HG03045 (cell line): ENCODE results near the gene GPR17.

ENCODE experiments used
- ATAC-seq: cut with Tn5 transposase; IDR thresholded peaks from one replicate; pipeline ENCODE4 v1.9.1; 2021; ENCODE audit warnings: mild to moderate bottlenecking, moderate library complexity; ENCODE audit not compliant: unreplicated experiment

Gene GPR17

GRCh38 chr2:127645395-127646291, at the start of gene GPR17:
Gene GPR17, plus strand, starts transcription at chr2:127646153. Its CDS starts 4,583 bp downstream, at chr2:127650736.
- no peak for ATAC-seq

DNA sequence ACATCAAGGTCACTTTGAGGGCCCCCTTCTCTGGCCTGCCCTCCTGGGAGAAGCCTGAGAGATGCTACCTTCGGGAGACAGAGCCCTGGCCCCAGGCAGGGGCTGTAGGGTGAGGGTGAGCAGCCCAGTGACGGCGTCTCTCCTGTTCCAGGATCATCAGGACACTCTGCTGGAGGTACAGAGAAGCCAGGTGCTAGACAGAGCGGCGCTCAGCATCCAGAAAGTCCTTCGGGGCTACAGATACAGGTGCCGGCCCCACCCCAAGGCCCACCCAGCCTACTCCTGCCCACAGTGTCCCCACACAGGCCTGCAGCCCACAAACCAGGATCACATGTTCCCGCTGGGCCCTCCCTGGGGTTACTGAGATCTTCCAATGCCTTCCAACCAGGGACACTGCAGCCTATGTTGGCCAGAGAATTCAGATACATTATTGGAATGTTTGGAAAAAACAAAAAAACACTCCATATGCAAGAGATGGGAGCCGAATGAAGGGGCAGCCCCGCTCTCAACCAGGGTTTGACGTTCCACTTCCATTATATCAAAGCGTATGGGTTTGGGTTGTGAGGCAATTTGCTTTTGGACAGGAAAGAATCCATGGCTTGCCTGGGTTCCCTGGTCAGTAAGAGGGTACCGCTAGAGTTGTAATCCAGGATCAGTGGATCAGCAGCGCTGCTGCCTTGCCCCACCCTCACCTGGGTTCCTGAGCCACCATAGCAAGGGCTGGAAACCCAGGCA, 49.5 kb upstream of the GPR17 start:
- no peak for ATAC-seq

DNA sequence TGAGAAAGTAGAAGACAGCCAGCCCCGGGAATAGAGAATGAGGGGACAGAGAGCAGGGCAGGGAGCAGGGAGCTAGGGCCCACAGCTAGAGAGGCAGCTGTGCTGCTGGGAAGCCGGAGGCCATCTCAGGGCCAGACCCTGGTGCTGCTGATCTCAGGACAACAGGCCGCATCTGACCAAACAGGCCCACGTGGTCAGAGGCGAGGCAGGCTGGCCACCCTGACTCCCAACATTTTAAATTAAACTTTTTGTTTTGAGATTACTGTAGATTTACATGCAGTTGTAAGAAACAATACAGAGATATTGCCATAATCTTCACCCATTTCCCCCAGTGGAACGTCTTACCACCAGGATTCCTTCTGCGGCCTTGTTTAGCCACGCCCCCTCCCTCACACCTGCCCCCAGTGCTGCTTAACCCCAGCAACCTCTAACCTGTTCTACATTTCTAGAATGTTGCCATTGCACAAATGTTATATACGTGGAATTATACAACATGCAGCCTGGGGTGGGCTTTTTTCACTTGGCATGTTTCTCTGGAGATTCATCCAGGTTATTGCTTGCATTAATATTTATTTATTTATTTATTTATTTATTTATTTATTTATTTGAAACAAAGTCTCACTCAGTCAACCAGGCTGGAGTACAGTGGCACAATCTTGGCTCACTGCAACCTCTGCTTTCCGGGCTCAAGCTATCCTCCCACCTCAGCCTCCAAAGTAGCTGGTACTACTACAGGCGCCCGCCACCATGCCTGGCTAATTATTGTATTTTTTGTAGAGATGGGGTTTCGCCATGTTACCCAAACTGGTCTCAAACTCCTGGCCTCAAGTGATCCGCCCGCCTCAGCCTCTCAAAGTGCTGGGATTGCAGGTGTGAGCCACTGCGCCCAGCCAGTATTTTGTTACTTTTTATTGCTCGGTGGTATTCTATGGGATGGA, 48.6 kb upstream of the GPR17 start:
- no peak for ATAC-seq

DNA sequence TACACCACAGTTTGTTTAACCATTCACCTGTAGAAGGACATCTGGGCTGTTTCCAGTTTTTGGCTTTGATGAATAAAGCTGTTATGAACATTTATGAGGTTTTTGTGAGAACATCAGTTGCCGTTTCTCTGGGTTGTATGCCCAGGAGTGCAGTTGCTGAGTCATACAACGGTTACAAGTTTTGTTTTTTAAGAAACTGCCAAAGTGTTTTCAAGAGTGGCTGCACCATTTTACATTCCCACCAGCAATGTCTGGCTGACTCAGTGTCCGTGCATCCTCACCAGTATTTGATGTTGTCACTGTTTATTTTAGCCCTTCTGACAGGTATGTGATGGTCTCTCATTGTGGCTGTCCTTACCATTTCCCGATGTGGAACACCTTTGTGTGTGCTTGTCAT, 48.0 kb upstream of the GPR17 start:
- no peak for ATAC-seq

GRCh38 chr2:127598711-127599110, 47.2 kb upstream of the GPR17 start:
- no peak for ATAC-seq

DNA sequence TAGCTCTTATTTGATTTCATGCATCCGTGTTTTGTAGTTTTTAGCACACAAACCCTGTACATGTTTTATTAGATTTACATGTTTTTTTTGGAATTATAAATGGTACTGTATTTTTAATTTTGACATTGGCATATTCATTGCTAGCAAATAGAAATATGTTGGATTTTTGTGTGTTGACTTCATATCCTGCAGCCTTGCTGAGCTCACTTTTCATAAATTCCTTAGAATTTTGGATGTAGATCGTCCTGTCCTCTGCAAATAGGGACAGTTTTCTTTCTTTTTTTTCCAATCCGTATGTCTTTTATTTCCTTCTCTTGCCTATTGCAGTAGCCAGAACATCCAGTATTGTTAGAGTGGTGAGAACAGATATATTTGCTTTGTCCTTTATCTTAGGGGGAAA, 46.7 kb upstream of the GPR17 start:
- ATAC-seq, result no peak

DNA sequence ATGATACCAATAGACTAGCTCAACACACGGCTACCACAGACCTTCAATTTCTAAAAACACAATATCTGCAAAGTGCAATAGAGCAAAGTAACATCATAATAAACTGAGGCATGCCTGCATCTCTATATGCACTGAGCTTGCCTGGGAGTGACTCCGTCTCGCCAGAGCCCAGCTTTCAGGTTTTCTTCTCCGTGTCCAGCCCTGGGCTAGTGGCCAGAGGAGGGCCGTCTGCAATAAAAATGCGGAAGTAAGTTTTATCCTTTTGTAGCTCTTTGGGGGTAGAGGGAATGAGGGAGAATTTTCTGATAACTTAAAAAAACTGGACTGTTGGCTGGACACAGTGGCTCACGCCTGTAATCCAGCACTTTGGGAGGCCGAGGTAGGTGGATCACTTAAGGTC, 41.0 kb upstream of the GPR17 start:
- ATAC-seq, result no peak

DNA sequence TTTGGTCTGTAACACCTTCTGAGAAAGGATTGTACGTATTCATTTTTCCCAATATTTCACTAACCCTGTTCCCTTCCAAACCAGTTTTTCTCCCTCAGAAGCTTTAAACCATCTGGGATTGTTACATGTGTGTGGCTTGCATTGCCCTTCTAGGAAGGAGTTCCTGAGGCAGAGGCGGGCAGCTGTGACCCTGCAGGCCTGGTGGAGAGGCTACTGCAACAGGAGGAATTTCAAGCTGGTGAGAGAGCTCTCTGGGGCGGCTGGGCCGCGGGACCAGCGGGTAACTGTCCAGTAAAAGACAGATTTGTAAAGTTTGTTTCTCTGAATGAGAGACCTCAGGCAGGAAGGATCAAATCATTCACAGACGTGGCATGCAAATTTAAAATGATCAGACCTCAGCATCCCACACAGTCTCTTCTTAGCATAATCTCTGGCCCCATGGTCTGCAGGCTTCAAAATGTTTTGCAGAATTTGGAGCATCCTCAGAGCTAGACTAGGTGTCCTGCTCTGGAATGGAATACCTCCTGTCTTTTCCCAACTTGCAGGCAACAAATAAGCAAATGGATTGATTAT, 40.2 kb upstream of the GPR17 start:
- ATAC-seq, result no peak

GRCh38 chr2:127606625-127607398, 39.1 kb upstream of the GPR17 start:
- no peak for ATAC-seq

DNA sequence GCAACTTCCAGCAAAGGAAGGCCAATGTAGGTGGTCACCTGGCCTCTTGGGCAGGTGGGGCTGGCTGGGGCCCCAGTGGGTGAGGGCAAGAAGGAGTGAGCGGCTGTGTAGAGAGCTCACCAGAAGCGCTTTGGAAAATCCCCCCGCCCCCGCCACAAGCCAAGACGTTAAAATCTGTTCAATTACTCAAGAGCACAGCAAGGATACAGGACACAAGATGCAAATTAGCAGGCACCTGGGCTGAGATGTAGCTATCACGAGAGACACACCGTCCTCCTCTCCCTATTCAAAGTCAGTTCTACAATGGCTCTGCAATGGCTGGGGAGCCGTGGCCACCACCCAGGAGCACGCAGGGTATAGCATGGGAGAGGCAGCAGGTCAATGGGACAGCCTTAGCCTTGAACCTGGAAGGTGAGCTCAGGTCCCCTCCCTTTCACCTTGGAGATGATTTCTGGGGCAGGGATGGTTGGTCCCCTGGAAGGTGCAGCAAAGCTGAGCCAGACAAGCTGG, 38.5 kb upstream of the GPR17 start:
- no peak for ATAC-seq

GRCh38 chr2:127608061-127609030, 37.6 kb upstream of the GPR17 start:
- ATAC-seq, result no peak

- no peak for ATAC-seq
Measured at GRCh38 chr2:127609031-127609751, 36.8 kb upstream of the GPR17 start.

DNA sequence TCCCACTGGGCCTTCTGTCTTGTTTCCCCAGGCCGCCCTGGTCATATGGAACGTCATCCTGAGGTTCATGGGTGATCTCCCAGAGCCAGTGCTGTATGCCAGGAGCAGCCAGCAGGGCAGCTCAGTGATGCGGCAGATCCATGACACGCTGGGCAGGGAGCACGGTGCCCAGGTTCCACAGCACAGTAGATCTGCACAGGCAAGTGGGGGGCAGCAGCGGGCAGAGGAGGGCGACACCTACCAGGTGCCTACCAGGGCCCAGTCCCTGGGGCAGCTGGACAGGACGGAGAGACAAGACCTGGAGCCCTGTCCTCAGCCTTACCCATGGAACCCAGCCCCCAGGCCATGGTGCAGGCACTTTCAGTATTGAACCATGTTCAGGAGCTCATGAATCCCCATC, 36.1 kb upstream of the GPR17 start:
- ATAC-seq, result no peak

DNA sequence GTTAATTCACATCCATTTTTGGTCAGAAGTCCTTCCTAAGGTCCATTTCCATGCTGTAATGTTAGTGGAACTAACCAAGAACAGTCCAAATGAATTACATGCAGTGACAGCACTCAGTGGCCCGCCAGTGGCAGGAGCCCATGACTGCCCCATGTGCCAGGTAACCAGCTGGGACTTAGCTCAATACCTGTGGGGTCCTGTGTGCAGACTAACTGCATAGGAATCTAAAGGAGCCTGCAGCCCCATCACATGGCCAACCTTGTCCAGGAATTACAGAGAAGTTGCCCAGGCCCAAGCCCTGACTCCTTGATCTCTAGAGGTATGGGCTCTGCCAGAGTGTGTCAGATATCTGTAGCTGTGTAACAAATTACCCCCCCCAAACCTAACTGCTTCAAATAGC, 35.4 kb upstream of the GPR17 start:
- ATAC-seq, result no peak

- ATAC-seq, result no peak
Measured at GRCh38 chr2:127611076-127611925, 34.7 kb upstream of the GPR17 start.

GRCh38 chr2:127612111-127612822, 33.7 kb upstream of the GPR17 start:
- no peak for ATAC-seq
